HEK293 (cell line): Measurements from ENCODE around the gene UGT2A3.

ENCODE experiments used
- CTCF ChIA-PET: fragments of 350-600 bp; formaldehyde crosslinking; extraction: SDS; loops from one replicate; lab custom pipeline; 2021; ENCODE audit warnings: antibody characterized with exemption; lab: Yijun Ruan, JAX
- POLR2A ChIA-PET: fragments of 300-600 bp; formaldehyde crosslinking; extraction: SDS; loops from one replicate; lab custom pipeline; 2020; ENCODE audit warnings: antibody characterized with exemption, inconsistent platforms; lab: Yijun Ruan, JAX
- H3K27ac ChIP-seq: fragments of 200-500 bp; sonication (Bioruptor generic); 2 replicates; pipeline ENCODE4 v1.5.1; 2014; ENCODE audit warnings: low read depth, low read length, control low read depth, inconsistent platforms; ENCODE audit errors: extremely low read depth
- H3K36me3 ChIP-seq, 2 experiments: fragments of 200-500 bp in 1 of 2; sonication (Bioruptor generic) in 1 of 2; 1 replicate in 1 of 2; 2 replicates in 1 of 2; pipeline ENCODE4 v1.5.1; 2014 to 2017; ENCODE audit warnings: inconsistent platforms in 2 of 2, low read length in 2 of 2; ENCODE audit not compliant: control insufficient read depth in 2 of 2, insufficient read depth in 1 of 2
- H3K4me1 ChIP-seq: fragments of 200-500 bp; sonication (Bioruptor generic); 2 replicates; pipeline ENCODE4 v1.5.1; 2014; ENCODE audit warnings: mild to moderate bottlenecking, low read length, inconsistent platforms; ENCODE audit not compliant: control insufficient read depth, insufficient read depth
- H3K4me3 ChIP-seq: 2 replicates; pipeline ENCODE4 v1.5.1; 2011; ENCODE audit warnings: low read depth, mild to moderate bottlenecking, control low read depth, low read length, moderate library complexity
- H3K9me3 ChIP-seq: fragments of 200-500 bp; sonication (Bioruptor generic); 2 replicates; pipeline ENCODE4 v1.5.1; 2014; ENCODE audit warnings: low read depth, low read length, inconsistent platforms; ENCODE audit not compliant: control insufficient read depth, insufficient read depth
- AEBP2 ChIP-seq: fragments of 450-650 bp; formaldehyde crosslinking; IDR thresholded peaks from 2 replicates; pipeline ENCODE4 v1.5.1; 2016; ENCODE audit warnings: missing biosample characterization, missing genetic modification characterization, borderline replicate concordance
- HOXD13 ChIP-seq: sonication (generic); formaldehyde crosslinking; IDR thresholded peaks from 2 replicates; pipeline ENCODE4 v1.8.0; 2022; ENCODE audit warnings: missing genetic modification reagents, borderline replicate concordance
- MYNN ChIP-seq: fragments of 450-650 bp; formaldehyde crosslinking; IDR thresholded peaks from 2 replicates; pipeline ENCODE4 v1.5.1; 2016; ENCODE audit warnings: missing biosample characterization, missing genetic modification characterization, borderline replicate concordance
- MZF1 ChIP-seq: fragments of 450-650 bp; formaldehyde crosslinking; IDR thresholded peaks from 2 replicates; pipeline ENCODE4 v1.5.1; 2017; ENCODE audit warnings: missing biosample characterization, missing genetic modification characterization, borderline replicate concordance
- WT1 ChIP-seq: fragments of 450-650 bp; formaldehyde crosslinking; IDR thresholded peaks from 2 replicates; pipeline ENCODE4 v1.5.1; 2016; ENCODE audit warnings: missing biosample characterization, missing genetic modification characterization
- ZNF10 ChIP-seq: fragments of 450-650 bp; formaldehyde crosslinking; IDR thresholded peaks from 2 replicates; pipeline ENCODE4 v1.5.1; 2017; ENCODE audit warnings: missing biosample characterization, missing genetic modification characterization
- ZNF112 ChIP-seq: fragments of 450-650 bp; formaldehyde crosslinking; IDR thresholded peaks from 2 replicates; pipeline ENCODE4 v1.5.0; 2017; ENCODE audit warnings: missing biosample characterization, missing genetic modification characterization
- ZNF140 ChIP-seq: fragments of 450-650 bp; formaldehyde crosslinking; IDR thresholded peaks from 2 replicates; pipeline ENCODE4 v1.5.1; 2016; ENCODE audit warnings: missing biosample characterization, missing genetic modification characterization
- ZNF175 ChIP-seq: fragments of 450-650 bp; formaldehyde crosslinking; IDR thresholded peaks from 2 replicates; pipeline ENCODE4 v1.5.1; 2016; ENCODE audit warnings: missing biosample characterization, missing genetic modification characterization
- ZNF211 ChIP-seq: fragments of 450-650 bp; formaldehyde crosslinking; IDR thresholded peaks from 2 replicates; pipeline ENCODE4 v1.5.1; 2016; ENCODE audit warnings: low read depth, missing biosample characterization, missing genetic modification characterization
- ZNF274 ChIP-seq, 2 experiments: fragments of 200-500 bp in 1 of 2; fragments of 450-650 bp in 1 of 2; sonication (Bioruptor generic) in 1 of 2; formaldehyde crosslinking in 1 of 2; IDR thresholded peaks; 2 replicates each; pipeline versions ENCODE4 v1.5.1 to v1.6.1; 2014 to 2016; ENCODE audit warnings: borderline replicate concordance in 1 of 2, inconsistent platforms in 1 of 2, low read length in 1 of 2, missing biosample characterization in 1 of 2, missing genetic modification characterization in 1 of 2
- ZNF280C ChIP-seq: fragments of 450-650 bp; formaldehyde crosslinking; IDR thresholded peaks from 2 replicates; pipeline ENCODE4 v1.5.1; 2016; ENCODE audit warnings: missing biosample characterization, missing genetic modification characterization
- ZNF335 ChIP-seq: fragments of 450-650 bp; formaldehyde crosslinking; conservative IDR thresholded peaks from 2 replicates; pipeline ENCODE4 v1.5.1; 2016; ENCODE audit warnings: missing biosample characterization, missing genetic modification characterization
- ZNF585B ChIP-seq: fragments of 450-650 bp; formaldehyde crosslinking; IDR thresholded peaks from 2 replicates; pipeline ENCODE4 v1.5.1; 2016; ENCODE audit warnings: missing biosample characterization, missing genetic modification characterization
- ZNF747 ChIP-seq: fragments of 450-650 bp; formaldehyde crosslinking; IDR thresholded peaks from 2 replicates; pipeline ENCODE4 v1.5.1; 2016; ENCODE audit warnings: missing biosample characterization, missing genetic modification characterization
- ZNF792 ChIP-seq: fragments of 450-650 bp; formaldehyde crosslinking; IDR thresholded peaks from 2 replicates; pipeline ENCODE4 v1.5.1; 2016; ENCODE audit warnings: missing biosample characterization, missing genetic modification characterization
- TF ChIP-seq, protein P1 (sequence below): fragments of 450-650 bp; formaldehyde crosslinking; IDR thresholded peaks from 2 replicates; pipeline ENCODE4 v1.5.1; 2017; ENCODE audit warnings: missing biosample characterization, missing genetic modification characterization

Gene UGT2A3

DNA sequence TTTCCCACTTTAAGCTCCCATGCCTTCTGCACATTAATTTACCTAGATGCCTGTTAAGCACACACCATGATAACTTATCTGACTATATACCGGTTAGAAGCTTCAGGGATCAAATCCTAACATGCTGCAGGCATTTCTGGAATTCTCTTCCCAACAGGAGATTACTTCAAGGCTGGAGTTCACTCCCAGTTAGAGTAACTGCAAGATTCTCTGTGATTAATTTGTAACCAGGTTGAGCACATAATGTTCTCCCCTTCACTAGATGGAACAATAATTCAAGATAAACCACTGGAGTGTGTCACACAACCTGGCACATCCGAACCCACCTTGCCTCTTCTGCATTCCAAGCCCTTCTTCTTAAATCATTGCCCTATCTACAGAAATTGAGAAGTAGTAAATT, 11.8 kb upstream of the UGT2A3 start:
- ChIA-PET POLR2A (no interaction called here), CTCF (interaction anchor here (1.6 kb wide), 1 partner anchor 464 kb away, joined by 3 read pairs; no protein-coding TSS in a partner anchor)
- no peaks in the 10 kb centered on the region for H3K4me1 ChIP-seq
- H3K9me3 ChIP-seq: no peaks in the 10 kb centered on the region
- no peaks in the 10 kb centered on the region for H3K36me3 ChIP-seq
- no peak for TF ChIP-seq ZNF211 (tag by site-specific recombination)
- no peak for TF ChIP-seq MYNN (tag by site-specific recombination)
- TF ChIP-seq ZNF792 (tag by site-specific recombination): no peak
- TF ChIP-seq ZNF585B (tag by site-specific recombination): no peak
- no peak for TF ChIP-seq ZNF140
- TF ChIP-seq ZNF112: no peak
- TF ChIP-seq ZNF747 (tag by site-specific recombination): no peak
- no peak for TF ChIP-seq HOXD13 (CRISPR knock-in tag)
- H3K27ac ChIP-seq: no peak overlapping the region
- no peak overlapping the region for H3K4me3 ChIP-seq

GRCh38 chr4:68962868-68963267, 11.3 kb upstream of the UGT2A3 start:
- Histone ChIP-seq H3K4me1 (no peaks in the 10 kb centered on the region), H3K27ac (no peak overlapping the region), H3K4me3 (no peak overlapping the region), H3K36me3 (no peaks in the 10 kb centered on the region), H3K9me3 (no peaks in the 10 kb centered on the region)
- TF ChIP-seq ZNF280C (tag by site-specific recombination) (no peak), ZNF274 (IDR thresholded peaks at IDR 0.05; ENCODE audit: low read length) (no peak), ZNF274 (tag by site-specific recombination; IDR thresholded peaks at IDR 0.05; ENCODE audit: borderline replicate concordance) (no peak), MYNN (tag by site-specific recombination) (no peak), ZNF175 (tag by site-specific recombination) (no peak), WT1 (no peak), AEBP2 (tag by site-specific recombination) (no peak), ZNF335 (no peak), ZNF10 (no peak), MZF1 (no peak)
- TF ChIP-seq, protein P1, sequence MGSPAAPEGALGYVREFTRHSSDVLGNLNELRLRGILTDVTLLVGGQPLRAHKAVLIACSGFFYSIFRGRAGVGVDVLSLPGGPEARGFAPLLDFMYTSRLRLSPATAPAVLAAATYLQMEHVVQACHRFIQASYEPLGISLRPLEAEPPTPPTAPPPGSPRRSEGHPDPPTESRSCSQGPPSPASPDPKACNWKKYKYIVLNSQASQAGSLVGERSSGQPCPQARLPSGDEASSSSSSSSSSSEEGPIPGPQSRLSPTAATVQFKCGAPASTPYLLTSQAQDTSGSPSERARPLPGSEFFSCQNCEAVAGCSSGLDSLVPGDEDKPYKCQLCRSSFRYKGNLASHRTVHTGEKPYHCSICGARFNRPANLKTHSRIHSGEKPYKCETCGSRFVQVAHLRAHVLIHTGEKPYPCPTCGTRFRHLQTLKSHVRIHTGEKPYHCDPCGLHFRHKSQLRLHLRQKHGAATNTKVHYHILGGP (tag by site-specific recombination): no peak
- ChIA-PET CTCF (interaction anchor here (1.6 kb wide), 1 partner anchor 464 kb away, joined by 3 read pairs; no protein-coding TSS in a partner anchor), POLR2A (no interaction called here)
